Activated CD4-positive, alpha-beta T cell treated with anti-CD3 and anti-CD28 coated beads, Interleukin-2, amount 10 ng/mL, durations not matched to agents 7 days and 5 days (primary cell): Measurements from ENCODE around the gene TBC1D14. TPM values are rescaled to one million over a fixed set of nuclear protein-coding genes. Genes with fewer than 3 reads are reported as not detected.
A peak's percentile ranks its signal among the peaks of the same experiment; 100 is the strongest.

Source experiments
- CTCF ChIA-PET: fragments of 350-600 bp; sonication (Branson Sonifier 250); formaldehyde crosslinking; loops from one replicate; lab custom pipeline; 2021; ENCODE audit warnings: antibody characterized with exemption; lab: Charles Lee
- POLR2A ChIA-PET: fragments of 350-600 bp; sonication (Branson Sonifier 250); formaldehyde crosslinking; loops from one replicate; lab custom pipeline; 2021; ENCODE audit warnings: antibody characterized with exemption; lab: Charles Lee
- DNase-seq: peaks from one replicate; pipeline ENCODE4 v3.0.0-alpha.2; 2020
- H3K27ac Mint-ChIP-seq: one replicate; pipeline ENCODE4 v1.8.0; 2021; ENCODE audit warnings: mild to moderate bottlenecking, moderate library complexity, mixed read lengths
- H3K27me3 Mint-ChIP-seq: one replicate; pipeline ENCODE4 v1.8.0; 2021; ENCODE audit warnings: mixed read lengths
- H3K36me3 Mint-ChIP-seq: one replicate; pipeline ENCODE4 v1.8.0; 2021; ENCODE audit warnings: low read depth, mixed read lengths
- H3K4me1 Mint-ChIP-seq: one replicate; pipeline ENCODE4 v1.8.0; 2021; ENCODE audit warnings: mixed read lengths
- H3K4me3 Mint-ChIP-seq: one replicate; pipeline ENCODE4 v1.8.0; 2021; ENCODE audit warnings: mild to moderate bottlenecking, moderate library complexity, mixed read lengths
- H3K9me3 Mint-ChIP-seq: one replicate; pipeline ENCODE4 v1.8.0; 2021; ENCODE audit warnings: mixed read lengths
- total RNA-seq, 2 experiments: library from RNA; stranded (reverse); gene quantifications; one replicate each; pipeline ENCODE4 v1.2.3, GENCODE V29; 2021

TBC1D14 gene, protein sequence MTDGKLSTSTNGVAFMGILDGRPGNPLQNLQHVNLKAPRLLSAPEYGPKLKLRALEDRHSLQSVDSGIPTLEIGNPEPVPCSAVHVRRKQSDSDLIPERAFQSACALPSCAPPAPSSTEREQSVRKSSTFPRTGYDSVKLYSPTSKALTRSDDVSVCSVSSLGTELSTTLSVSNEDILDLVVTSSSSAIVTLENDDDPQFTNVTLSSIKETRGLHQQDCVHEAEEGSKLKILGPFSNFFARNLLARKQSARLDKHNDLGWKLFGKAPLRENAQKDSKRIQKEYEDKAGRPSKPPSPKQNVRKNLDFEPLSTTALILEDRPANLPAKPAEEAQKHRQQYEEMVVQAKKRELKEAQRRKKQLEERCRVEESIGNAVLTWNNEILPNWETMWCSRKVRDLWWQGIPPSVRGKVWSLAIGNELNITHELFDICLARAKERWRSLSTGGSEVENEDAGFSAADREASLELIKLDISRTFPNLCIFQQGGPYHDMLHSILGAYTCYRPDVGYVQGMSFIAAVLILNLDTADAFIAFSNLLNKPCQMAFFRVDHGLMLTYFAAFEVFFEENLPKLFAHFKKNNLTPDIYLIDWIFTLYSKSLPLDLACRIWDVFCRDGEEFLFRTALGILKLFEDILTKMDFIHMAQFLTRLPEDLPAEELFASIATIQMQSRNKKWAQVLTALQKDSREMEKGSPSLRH
- 10 to 100 TPM; 50.1 to 50.2 TPM for total RNA-seq

- peak within 1 kb of the TSS; percentile 91 for H3K4me3 Mint-ChIP-seq
- ChIA-PET CTCF (interaction anchor here (0.7 to 1.8 kb wide), 10 partner anchors 9 to 738 kb away, joined by 3 to 12 read pairs (median 4); no protein-coding TSS in a partner anchor), POLR2A (interaction anchor here (0.5 to 1.4 kb wide), 9 partner anchors 9 to 234 kb away, joined by 3 to 14 read pairs (median 4); partner anchors contain the start of gene GRPEL1)
- H3K4me1 Mint-ChIP-seq, result peaks cover 59% of the 10 kb centered on the region
- H3K27ac Mint-ChIP-seq, result peak within 1 kb of the TSS; percentile 94
- peak; percentile 87 for DNase-seq
- no peaks in the 10 kb centered on the region for H3K9me3 Mint-ChIP-seq
- no peaks in the 10 kb centered on the region for H3K27me3 Mint-ChIP-seq
- no peaks in the 10 kb centered on the region for H3K36me3 Mint-ChIP-seq
These were observed at the start of gene TBC1D14 for GRCh38 chr4:6909113-6909969. Gene TBC1D14, plus strand, starts transcription at chr4:6909826. Its CDS starts 13,564 bp downstream, at chr4:6923390.

- ChIA-PET POLR2A (no interaction called here), CTCF (interaction anchor here (0.8 to 1.8 kb wide), 3 partner anchors 10 to 149 kb away, joined by 3 to 5 read pairs (median 3); no protein-coding TSS in a partner anchor)
- no peak overlapping the region for H3K4me3 Mint-ChIP-seq
- no peak overlapping the region for H3K27ac Mint-ChIP-seq
- no peak for DNase-seq
- no peaks in the 10 kb centered on the region for H3K27me3 Mint-ChIP-seq
- H3K9me3 Mint-ChIP-seq, result no peaks in the 10 kb centered on the region
- H3K4me1 Mint-ChIP-seq, result no peaks in the 10 kb centered on the region
- peaks cover 3% of the 10 kb centered on the region for H3K36me3 Mint-ChIP-seq
These were observed 41.2 kb upstream of the TBC1D14 start for GRCh38 chr4:6868386-6868785.

DNA sequence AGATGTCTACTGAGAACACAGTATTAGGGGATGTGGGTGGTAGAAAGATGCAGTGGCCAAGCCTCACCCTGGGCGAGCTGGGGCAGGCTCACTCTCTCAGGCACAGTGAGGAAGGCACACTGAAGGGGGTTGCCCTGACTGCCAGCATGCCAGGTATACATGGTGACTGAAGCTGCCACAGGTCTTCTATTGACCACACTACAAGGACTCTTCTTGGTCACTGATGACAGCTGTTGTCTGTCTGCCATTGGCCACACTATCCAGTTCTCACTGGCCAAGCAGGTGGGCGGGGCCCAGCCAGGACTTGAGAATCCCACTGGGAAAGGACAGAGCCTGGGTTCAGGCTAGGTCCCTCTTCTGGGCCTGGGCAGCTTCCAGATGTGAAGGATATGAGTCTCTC, 39.7 kb upstream of the TBC1D14 start:
- Mint-ChIP-seq H3K4me1 (no peaks in the 10 kb centered on the region), H3K4me3 (no peak overlapping the region), H3K27me3 (no peaks in the 10 kb centered on the region), H3K9me3 (no peaks in the 10 kb centered on the region), H3K36me3 (peaks cover 2% of the 10 kb centered on the region), H3K27ac (no peak overlapping the region)
- no peak for DNase-seq
- POLR2A ChIA-PET, result no interaction called here
- CTCF ChIA-PET, result no interaction called here

DNA sequence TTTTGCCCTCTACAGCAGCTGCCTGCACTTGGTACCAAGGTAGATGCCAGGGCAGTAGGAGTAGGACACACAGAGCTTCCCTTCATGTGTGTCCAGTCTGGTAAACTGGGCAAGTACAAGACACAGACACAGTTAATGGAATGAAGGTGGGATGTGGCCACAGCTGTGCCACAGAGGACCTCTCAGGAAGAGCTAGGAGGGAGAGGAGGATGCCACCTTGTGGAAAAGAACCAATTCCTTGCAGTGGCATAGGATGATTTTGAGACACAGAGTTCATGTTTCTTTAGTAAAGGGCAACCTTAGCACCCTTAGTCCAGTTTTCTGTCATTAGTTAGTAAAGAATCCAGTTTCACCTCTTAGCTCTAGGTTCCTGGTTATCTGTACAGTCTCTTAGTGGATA, 36.3 kb upstream of the TBC1D14 start:
- H3K4me3 Mint-ChIP-seq, result no peak overlapping the region
- no peak overlapping the region for H3K27ac Mint-ChIP-seq
- H3K4me1 Mint-ChIP-seq, result peaks cover 9% of the 10 kb centered on the region
- POLR2A ChIA-PET, result no interaction called here
- DNase-seq, result no peak
- peaks cover 14% of the 10 kb centered on the region for H3K36me3 Mint-ChIP-seq
- H3K9me3 Mint-ChIP-seq, result no peaks in the 10 kb centered on the region
- CTCF ChIA-PET, result interaction anchor here (0.5 to 4.2 kb wide), 38 partner anchors 10 to 209 kb away, joined by 3 to 41 read pairs (median 4); partner anchors contain the start of gene TADA2B
- no peaks in the 10 kb centered on the region for H3K27me3 Mint-ChIP-seq

DNA sequence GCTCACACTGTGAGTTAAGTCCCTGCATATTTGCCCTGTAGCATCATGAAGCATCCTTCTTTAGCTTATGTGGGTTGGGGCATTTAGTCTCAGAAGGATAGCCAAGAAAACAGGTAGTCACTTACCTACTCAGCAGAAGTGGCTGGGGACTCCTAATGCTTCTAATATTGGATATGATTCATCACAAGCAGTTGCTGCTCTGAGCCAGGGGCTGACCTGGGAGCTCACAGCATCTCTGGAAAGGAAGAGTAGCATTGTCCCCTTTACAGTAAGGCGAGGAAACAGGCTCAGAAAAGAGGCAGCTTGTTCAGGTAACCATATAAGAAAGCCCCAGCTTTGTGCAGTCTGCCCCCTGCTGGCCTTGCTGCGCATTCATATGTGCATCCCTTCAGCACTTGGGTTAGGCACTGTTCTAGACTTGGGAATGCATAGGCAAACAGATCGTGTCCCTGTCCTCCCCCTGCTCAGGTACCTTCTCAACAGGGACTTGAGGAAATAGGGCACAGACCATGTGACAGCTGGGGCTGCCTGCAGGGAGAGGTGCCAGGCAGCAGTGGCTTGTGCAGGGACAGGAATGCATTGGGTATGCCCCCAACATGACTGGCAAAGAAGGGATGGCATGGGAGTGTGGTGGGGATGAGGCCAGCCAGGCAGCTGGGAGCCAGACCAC, 35.7 kb upstream of the TBC1D14 start:
- ChIA-PET POLR2A (interaction anchor here (0.7 kb wide), 1 partner anchor 153 kb away, joined by 3 read pairs; no protein-coding TSS in a partner anchor), CTCF (interaction anchor here (0.5 to 4.2 kb wide), 37 partner anchors 10 to 209 kb away, joined by 3 to 41 read pairs (median 4); partner anchors contain the start of gene TADA2B)
- Mint-ChIP-seq H3K4me3 (no peak overlapping the region), H3K27me3 (no peaks in the 10 kb centered on the region), H3K27ac (no peak overlapping the region), H3K36me3 (peaks cover 18% of the 10 kb centered on the region), H3K9me3 (no peaks in the 10 kb centered on the region), H3K4me1 (peaks cover 9% of the 10 kb centered on the region)
- peak; percentile 87 for DNase-seq

- CTCF ChIA-PET, result interaction anchor here (1.1 to 4.2 kb wide), 6 partner anchors 9 to 155 kb away, joined by 3 to 41 read pairs (median 10); no protein-coding TSS in a partner anchor
- Mint-ChIP-seq H3K27me3 (no peaks in the 10 kb centered on the region), H3K27ac (no peak overlapping the region), H3K4me3 (no peak overlapping the region), H3K9me3 (no peaks in the 10 kb centered on the region), H3K4me1 (peaks cover 9% of the 10 kb centered on the region), H3K36me3 (peaks cover 25% of the 10 kb centered on the region)
- POLR2A ChIA-PET, result no interaction called here
- DNase-seq, result no peak
These were observed 34.6 kb upstream of the TBC1D14 start for GRCh38 chr4:6874981-6875380.

DNA sequence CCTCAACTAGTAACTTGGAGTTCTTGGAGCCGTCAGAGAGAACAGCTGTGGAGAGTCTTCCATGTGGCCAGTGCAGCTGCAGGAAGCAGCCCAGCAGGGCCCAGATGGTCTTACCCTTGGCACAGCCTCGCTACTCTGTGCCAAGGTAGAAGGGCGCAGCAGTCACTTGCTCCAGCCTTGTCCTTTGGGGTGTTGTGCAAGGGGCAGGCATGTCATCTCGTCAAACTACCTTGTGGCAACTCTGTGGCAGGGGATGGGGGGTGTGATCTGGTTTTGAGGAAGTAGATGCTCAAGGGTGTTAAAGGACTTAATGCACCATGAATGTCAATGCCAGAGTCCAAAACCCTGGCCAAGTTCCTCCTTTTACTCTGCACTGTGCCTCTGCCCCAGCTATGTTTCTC, 34.2 kb upstream of the TBC1D14 start:
- ChIA-PET POLR2A (no interaction called here), CTCF (interaction anchor here (1.3 to 4.2 kb wide), 3 partner anchors 9 to 201 kb away, joined by 4 to 40 read pairs (median 6); no protein-coding TSS in a partner anchor)
- H3K9me3 Mint-ChIP-seq, result no peaks in the 10 kb centered on the region
- H3K27me3 Mint-ChIP-seq, result no peaks in the 10 kb centered on the region
- H3K36me3 Mint-ChIP-seq, result peaks cover 25% of the 10 kb centered on the region
- peaks cover 9% of the 10 kb centered on the region for H3K4me1 Mint-ChIP-seq
- no peak for DNase-seq
- H3K4me3 Mint-ChIP-seq, result no peak overlapping the region
- no peak overlapping the region for H3K27ac Mint-ChIP-seq

GRCh38 chr4:6876440-6876839, 33.2 kb upstream of the TBC1D14 start:
- H3K27me3 Mint-ChIP-seq, result no peaks in the 10 kb centered on the region
- ChIA-PET POLR2A (interaction anchor here (0.7 kb wide), 1 partner anchor 201 kb away, joined by 6 read pairs; no protein-coding TSS in a partner anchor), CTCF (interaction anchor here (1.0 to 1.3 kb wide), 2 partner anchors 15 to 202 kb away, joined by 3 to 4 read pairs; no protein-coding TSS in a partner anchor)
- peak overlapping the region; percentile 15 for H3K27ac Mint-ChIP-seq
- no peaks in the 10 kb centered on the region for H3K9me3 Mint-ChIP-seq
- H3K36me3 Mint-ChIP-seq, result peaks cover 33% of the 10 kb centered on the region
- H3K4me1 Mint-ChIP-seq, result peaks cover 9% of the 10 kb centered on the region
- no peak for DNase-seq
- no peak overlapping the region for H3K4me3 Mint-ChIP-seq

DNA sequence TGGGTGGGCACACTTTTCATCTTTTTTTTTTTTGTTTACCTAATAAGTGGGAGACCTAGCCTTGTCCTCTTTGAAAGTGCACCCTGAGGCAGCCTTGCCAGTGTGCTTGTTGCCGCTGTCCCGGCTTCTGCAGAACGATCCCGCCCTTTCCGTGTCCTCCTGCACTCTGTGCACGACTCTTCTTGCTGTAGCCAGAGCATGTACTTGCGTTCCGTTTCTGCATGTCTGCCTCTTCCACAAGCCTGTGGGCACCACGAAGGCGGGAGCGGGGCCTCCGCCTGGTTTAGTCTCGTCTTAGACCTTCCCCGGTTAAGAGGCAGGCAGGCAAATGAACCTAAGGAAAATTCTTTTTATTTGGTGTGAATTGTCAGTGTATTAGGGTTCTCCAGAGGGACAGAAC, 32.6 kb upstream of the TBC1D14 start:
- H3K27ac Mint-ChIP-seq, result no peak overlapping the region

GRCh38 chr4:6878451-6879059, 31.1 kb upstream of the TBC1D14 start:
- CTCF ChIA-PET, result interaction anchor here (0.7 kb wide), 1 partner anchor 10 kb away, joined by 3 read pairs; no protein-coding TSS in a partner anchor
- Mint-ChIP-seq H3K4me1 (peaks cover 9% of the 10 kb centered on the region), H3K9me3 (no peaks in the 10 kb centered on the region), H3K4me3 (no peak overlapping the region), H3K36me3 (peaks cover 41% of the 10 kb centered on the region), H3K27me3 (no peaks in the 10 kb centered on the region), H3K27ac (no peak overlapping the region)
- DNase-seq, result peak; percentile 3
- POLR2A ChIA-PET, result no interaction called here

More for the DNA sequence above, 32.6 kb upstream of the TBC1D14 start:
- Mint-ChIP-seq H3K27me3 (no peaks in the 10 kb centered on the region), H3K4me3 (no peak overlapping the region), H3K4me1 (peaks cover 9% of the 10 kb centered on the region), H3K9me3 (no peaks in the 10 kb centered on the region), H3K36me3 (peaks cover 38% of the 10 kb centered on the region)
- POLR2A ChIA-PET, result no interaction called here
- peak; percentile 1 for DNase-seq
- CTCF ChIA-PET, result no interaction called here

DNA sequence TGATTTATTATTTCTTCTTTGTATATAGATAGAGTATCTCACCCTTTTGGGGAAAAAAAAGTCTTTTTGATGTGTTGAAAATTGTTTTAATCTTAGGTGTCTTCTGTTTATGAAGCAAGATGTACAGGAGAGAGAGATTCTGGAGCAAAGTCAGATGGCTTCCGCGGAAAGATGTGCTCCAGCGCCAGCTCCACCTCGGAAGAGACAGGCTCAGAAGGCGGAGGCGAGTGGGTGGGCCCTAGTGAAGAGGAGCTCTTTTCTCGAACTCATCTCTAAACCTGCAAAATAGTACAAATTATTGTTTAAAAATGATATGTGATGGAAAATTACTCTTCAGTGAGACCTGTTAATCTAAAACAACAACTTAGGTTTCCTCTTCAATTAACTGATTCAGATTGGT, 28.9 kb upstream of the TBC1D14 start:
- no peak for DNase-seq
- Mint-ChIP-seq H3K27ac (no peak overlapping the region), H3K9me3 (no peaks in the 10 kb centered on the region), H3K4me1 (peaks cover 9% of the 10 kb centered on the region), H3K27me3 (no peaks in the 10 kb centered on the region), H3K4me3 (no peak overlapping the region), H3K36me3 (peaks cover 39% of the 10 kb centered on the region)
- ChIA-PET POLR2A (no interaction called here), CTCF (no interaction called here)
